Neuronal stem cell (in vitro differentiated cells): ENCODE results near the gene ERC2.

ENCODE experiments used
- DNase-seq: peaks from one replicate; pipeline ENCODE4 v3.0.0-alpha.2; 2013; ENCODE audit warnings: low spot score
- H2AFZ ChIP-seq: one replicate; pipeline ENCODE4 v1.6.1; 2013; ENCODE audit warnings: mild to moderate bottlenecking, low read length, inconsistent platforms
- H2AK5ac ChIP-seq: 2 replicates; pipeline ENCODE4 v1.6.1; 2013; ENCODE audit warnings: low read depth, mild to moderate bottlenecking, inconsistent platforms, low read length, moderate library complexity, mixed read lengths
- H2BK120ac ChIP-seq: 2 replicates; pipeline ENCODE4 v1.6.1; 2013; ENCODE audit warnings: low read depth, mild to moderate bottlenecking, inconsistent platforms, low read length, moderate library complexity, mixed read lengths
- H2BK12ac ChIP-seq: one replicate; pipeline ENCODE4 v1.6.1; 2013; ENCODE audit warnings: low read length, inconsistent platforms
- H2BK15ac ChIP-seq: 2 replicates; pipeline ENCODE4 v1.6.1; 2013; ENCODE audit warnings: mild to moderate bottlenecking, low read length, inconsistent platforms, mixed read lengths
- H2BK5ac ChIP-seq: one replicate; pipeline ENCODE4 v1.6.1; 2013; ENCODE audit warnings: inconsistent platforms, mild to moderate bottlenecking, low read length, moderate library complexity
- H3K14ac ChIP-seq: one replicate; pipeline ENCODE4 v1.6.1; 2013; ENCODE audit warnings: low read length, inconsistent platforms
- H3K18ac ChIP-seq: 2 replicates; pipeline ENCODE4 v1.6.1; 2013; ENCODE audit warnings: low read length, inconsistent platforms
- H3K23ac ChIP-seq: 2 replicates; pipeline ENCODE4 v1.6.1; 2013; ENCODE audit warnings: low read depth, mild to moderate bottlenecking, mixed read lengths, low read length, inconsistent platforms; ENCODE audit not compliant: poor library complexity
- H3K27ac ChIP-seq: replicated peaks from 3 replicates; pipeline ENCODE4 v1.5.1; 2013; ENCODE audit warnings: low read length, inconsistent platforms
- H3K27me3 ChIP-seq, 3 experiments: 2 replicates each; pipeline ENCODE4 v1.6.1; 2013; ENCODE audit warnings: low read length in 3 of 3, mild to moderate bottlenecking in 2 of 3, inconsistent platforms in 1 of 3, low read depth in 1 of 3, mixed read lengths in 1 of 3, moderate library complexity in 1 of 3; ENCODE audit not compliant: control insufficient read depth in 3 of 3, insufficient read depth in 3 of 3
- H3K36me3 ChIP-seq, 2 donors: replicated peaks in 1 of 2; 2 replicates each; pipeline ENCODE4 v1.6.1; 2013; ENCODE audit warnings: low read length in 2 of 2; ENCODE audit not compliant: control insufficient read depth in 2 of 2, insufficient read depth in 2 of 2
- H3K4ac ChIP-seq: 2 replicates; pipeline ENCODE4 v1.6.1; 2013; ENCODE audit warnings: inconsistent platforms, mild to moderate bottlenecking, low read length, moderate library complexity
- H3K4me1 ChIP-seq, 2 donors: 1 replicate in 1 of 2; 2 replicates in 1 of 2; pipeline ENCODE4 v1.6.1; 2013; ENCODE audit warnings: low read length in 2 of 2, low read depth in 1 of 2; ENCODE audit not compliant: control insufficient read depth in 2 of 2, insufficient read depth in 1 of 2
- H3K4me2 ChIP-seq: one replicate; pipeline ENCODE4 v1.6.1; 2013; ENCODE audit warnings: mild to moderate bottlenecking, low read length, inconsistent platforms; ENCODE audit not compliant: insufficient read depth, poor library complexity, severe bottlenecking
- H3K4me3 ChIP-seq, 2 donors: 2 replicates each; pipeline ENCODE4 v1.5.1; 2013; ENCODE audit warnings: low read length in 2 of 2, mild to moderate bottlenecking in 2 of 2, inconsistent platforms in 1 of 2, moderate library complexity in 1 of 2
- H3K79me1 ChIP-seq: one replicate; pipeline ENCODE4 v1.6.1; 2013; ENCODE audit warnings: low read depth, mild to moderate bottlenecking, inconsistent platforms, low read length, moderate library complexity
- H3K9ac ChIP-seq: one replicate; pipeline ENCODE4 v1.6.1; 2013; ENCODE audit warnings: mild to moderate bottlenecking, low read depth, low read length, inconsistent platforms; ENCODE audit not compliant: poor library complexity
- H3K9me3 ChIP-seq, 2 donors: replicated peaks in 1 of 2; 2 replicates each; pipeline versions ENCODE3 to v1.6.1; 2013; ENCODE audit warnings: low read length in 2 of 2, mild to moderate bottlenecking in 2 of 2, inconsistent platforms in 1 of 2, low read depth in 1 of 2, mixed read lengths in 1 of 2, moderate library complexity in 1 of 2; ENCODE audit not compliant: control insufficient read depth in 2 of 2, insufficient read depth in 1 of 2
- H4K8ac ChIP-seq: one replicate; pipeline ENCODE4 v1.6.1; 2013; ENCODE audit warnings: low read depth, mild to moderate bottlenecking, inconsistent platforms, low read length, moderate library complexity
- H4K91ac ChIP-seq: one replicate; pipeline ENCODE4 v1.6.1; 2013; ENCODE audit warnings: low read length, low read depth, mild to moderate bottlenecking, inconsistent platforms; ENCODE audit not compliant: poor library complexity
- WGBS, 2 donors: extraction: QIAGEN DNeasy Blood & Tissue Kit; methylation state at CpG; one replicate each; pipeline ENCODE4 v1.1.7; 2013; ENCODE audit warnings: missing lambda C conversion rate in 2 of 2, mixed read lengths in 1 of 2; ENCODE audit not compliant: insufficient read length in 2 of 2, insufficient replicate concordance in 1 of 2; ENCODE audit errors: extremely low coverage in 2 of 2; 5-methylcytosine and 5-hydroxymethylcytosine counted together

The ERC2 gene

DNA sequence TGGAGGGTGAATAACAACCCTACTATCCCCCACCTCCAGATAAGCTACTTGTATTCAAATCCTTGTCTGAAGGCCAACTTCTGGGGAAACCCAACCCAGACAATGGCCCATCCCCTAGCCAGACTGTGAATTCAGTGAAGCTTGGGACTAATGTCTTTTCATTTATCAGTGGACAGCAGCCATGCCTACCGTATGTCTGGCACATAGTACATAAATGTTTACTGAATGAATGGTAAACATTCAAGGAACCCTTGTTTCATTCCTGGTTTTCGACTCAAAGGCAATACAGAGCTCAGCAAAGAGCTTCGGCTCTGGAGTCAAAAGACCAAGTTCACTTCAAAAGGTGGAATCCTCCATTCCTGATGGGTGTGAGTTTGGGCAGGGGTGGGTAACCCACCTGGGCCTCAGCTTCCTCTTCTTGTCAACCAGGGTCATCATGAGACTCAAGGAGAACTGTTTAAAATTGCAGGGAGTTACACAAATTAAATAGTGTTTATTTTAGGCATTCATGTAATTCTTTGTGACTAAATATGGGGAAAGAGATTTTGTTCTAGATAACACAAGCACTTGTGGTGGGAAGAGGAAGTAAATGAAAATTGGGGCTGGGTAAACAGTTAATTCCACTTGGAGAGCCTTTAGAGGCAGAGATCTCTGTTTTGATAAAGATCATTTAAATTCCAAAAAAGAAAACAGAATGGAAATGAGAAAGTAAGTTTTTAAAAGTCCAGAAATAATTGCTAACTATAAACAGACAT is 677.5 kb downstream of the ERC2 start:
- Histone ChIP-seq H2BK15ac (no peak overlapping the region), H3K9me3 (no peaks in the 10 kb centered on the region), H3K4ac (no peak overlapping the region), H3K4me3 (no peak overlapping the region), H3K79me1 (no peaks in the 10 kb centered on the region), H3K14ac (no peak overlapping the region), H3K9ac (no peak overlapping the region), H4K91ac (no peak overlapping the region), H2BK120ac (no peak overlapping the region), H3K27me3 (no peaks in the 10 kb centered on the region), H3K4me2 (no peak overlapping the region), H3K36me3 (no peaks in the 10 kb centered on the region), H2BK12ac (no peak overlapping the region), H2AFZ (no peak overlapping the region), H2BK5ac (no peak overlapping the region), H2AK5ac (no peak overlapping the region), H3K27ac (no peak overlapping the region), H4K8ac (no peak overlapping the region), H3K23ac (no peak overlapping the region), H3K4me1 (peaks cover 0 to 2% of the 10 kb centered on the region in 2 donors), H3K18ac (no peak overlapping the region)
- WGBS, 2 donors: no CpG with 5 or more reads among the region's 3 CpGs
- no peak for DNase-seq

DNA sequence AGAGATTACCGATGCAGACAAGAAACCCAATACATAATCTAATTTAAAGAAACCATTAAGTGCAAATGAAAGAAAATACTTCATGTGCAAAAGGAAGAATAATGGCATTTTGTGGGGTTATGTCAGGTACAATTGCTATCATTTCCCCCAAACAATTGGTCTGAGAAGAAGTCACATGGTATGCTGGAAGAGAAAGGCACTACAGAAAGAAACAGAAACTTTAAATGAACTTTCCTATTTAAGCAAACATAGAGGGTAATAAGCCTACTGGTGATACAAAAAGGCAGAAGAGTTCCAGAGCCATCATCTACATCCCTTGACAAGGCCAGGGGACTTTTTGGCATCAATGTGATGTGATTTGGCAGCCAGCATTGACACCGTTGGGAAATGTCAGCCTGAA is 678.8 kb downstream of the ERC2 start:
- no peak for DNase-seq
- Histone ChIP-seq H3K14ac (no peak overlapping the region), H3K36me3 (no peaks in the 10 kb centered on the region), H4K8ac (no peak overlapping the region), H3K27ac (no peak overlapping the region), H3K4me3 (no peak overlapping the region), H3K23ac (no peak overlapping the region), H3K4me1 (peaks cover 2 to 11% of the 10 kb centered on the region in 2 donors), H3K9ac (no peak overlapping the region), H2BK15ac (no peak overlapping the region), H3K79me1 (no peaks in the 10 kb centered on the region), H3K4me2 (no peak overlapping the region), H3K9me3 (peaks cover 0 to 1% of the 10 kb centered on the region in 2 donors), H2AK5ac (no peak overlapping the region), H2AFZ (no peak overlapping the region), H4K91ac (no peak overlapping the region), H2BK120ac (no peak overlapping the region), H3K18ac (no peak overlapping the region), H2BK5ac (no peak overlapping the region), H3K4ac (no peak overlapping the region), H3K27me3 (no peaks in the 10 kb centered on the region), H2BK12ac (no peak overlapping the region)
- WGBS, 2 donors: no CpG with 5 or more reads among the region's 2 CpGs

DNA sequence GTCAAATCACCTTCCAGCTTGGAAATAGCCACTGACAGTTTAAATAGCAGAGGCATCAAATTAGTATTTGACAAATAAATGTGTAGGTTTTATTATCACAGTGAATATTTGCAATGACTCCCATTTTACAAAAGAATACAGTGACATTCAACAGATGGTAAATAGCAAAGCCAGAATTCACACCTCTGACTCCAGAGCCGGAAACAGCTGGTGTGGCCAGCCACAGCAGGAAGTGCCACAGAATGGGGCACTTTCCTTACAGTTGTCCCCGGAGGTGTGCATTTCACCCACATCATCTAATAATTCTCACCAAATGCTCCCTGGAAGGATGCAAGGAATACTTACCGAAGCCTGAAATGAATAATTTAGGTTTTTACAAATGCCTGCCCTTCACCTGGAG is 685.5 kb downstream of the ERC2 start:
- DNase-seq: no peak
- Histone ChIP-seq H3K27ac (no peak overlapping the region), H3K36me3 (no peaks in the 10 kb centered on the region), H3K9me3 (peaks cover 0 to 1% of the 10 kb centered on the region in 2 donors), H3K4me2 (no peak overlapping the region), H3K18ac (no peak overlapping the region), H3K4me3 (no peak overlapping the region), H4K91ac (no peak overlapping the region), H3K23ac (no peak overlapping the region), H3K27me3 (no peaks in the 10 kb centered on the region), H3K4ac (no peak overlapping the region), H2AK5ac (no peak overlapping the region), H2BK15ac (no peak overlapping the region), H2AFZ (no peak overlapping the region), H3K14ac (no peak overlapping the region), H2BK5ac (no peak overlapping the region), H3K79me1 (no peaks in the 10 kb centered on the region), H3K9ac (no peak overlapping the region), H4K8ac (no peak overlapping the region), H3K4me1 (peaks cover 2 to 11% of the 10 kb centered on the region in 2 donors), H2BK120ac (no peak overlapping the region), H2BK12ac (no peak overlapping the region)
- WGBS, 2 donors: no CpG with 5 or more reads among the region's 3 CpGs

DNA sequence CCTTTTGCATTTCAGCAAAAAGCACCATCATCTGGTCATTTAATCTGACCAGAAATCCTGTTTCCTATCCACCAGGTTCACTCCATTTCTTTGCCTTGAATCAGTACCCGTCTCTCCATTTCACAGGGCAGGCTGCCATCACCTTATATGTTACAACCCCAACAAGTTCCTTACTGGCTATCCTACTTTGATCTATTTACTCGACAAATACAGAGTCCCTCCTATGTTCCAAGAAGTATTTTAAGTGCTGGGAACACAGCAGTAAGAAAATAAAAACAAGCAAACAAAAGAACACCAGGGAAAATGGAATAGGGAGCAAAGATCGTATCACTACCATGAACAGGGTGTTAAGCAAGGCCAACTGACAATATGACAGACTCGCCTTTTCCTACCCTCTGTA is 685.9 kb downstream of the ERC2 start:
- Histone ChIP-seq H2BK15ac (no peak overlapping the region), H2AFZ (no peak overlapping the region), H3K9ac (no peak overlapping the region), H3K4me1 (peaks cover 2 to 11% of the 10 kb centered on the region in 2 donors), H3K14ac (no peak overlapping the region), H3K18ac (no peak overlapping the region), H3K23ac (no peak overlapping the region), H3K4me3 (no peak overlapping the region), H3K9me3 (peaks cover 0 to 1% of the 10 kb centered on the region in 2 donors), H4K91ac (no peak overlapping the region), H4K8ac (no peak overlapping the region), H2BK5ac (no peak overlapping the region), H3K4ac (no peak overlapping the region), H3K79me1 (no peaks in the 10 kb centered on the region), H3K27ac (no peak overlapping the region), H2AK5ac (no peak overlapping the region), H3K36me3 (no peaks in the 10 kb centered on the region), H2BK120ac (no peak overlapping the region), H3K4me2 (no peak overlapping the region), H3K27me3 (no peaks in the 10 kb centered on the region), H2BK12ac (no peak overlapping the region)
- DNase-seq: no peak
- WGBS, 2 donors: no CpG with 5 or more reads among the region's 4 CpGs
